WTC11 (cell line): ENCODE measurements around the gene LTBP2.

Experiments used
- ATF1 ChIP-seq: sonication (generic); formaldehyde crosslinking; IDR thresholded peaks from 2 replicates; pipeline ENCODE4 v1.8.1; 2023; ENCODE audit warnings: mild to moderate bottlenecking, moderate library complexity, missing genetic modification reagents
- CREM ChIP-seq: sonication (generic); formaldehyde crosslinking; IDR thresholded peaks from 2 replicates; pipeline ENCODE4 v1.8.1; 2022; ENCODE audit warnings: mild to moderate bottlenecking, missing genetic modification reagents, moderate library complexity
- NFYB ChIP-seq: sonication (generic); formaldehyde crosslinking; conservative IDR thresholded peaks from 2 replicates; pipeline ENCODE4 v1.8.0; 2022; ENCODE audit warnings: low read depth, missing genetic modification reagents
- TEAD4 ChIP-seq: sonication (generic); formaldehyde crosslinking; IDR thresholded peaks from 2 replicates; pipeline ENCODE4 v1.8.0; 2022; ENCODE audit warnings: mild to moderate bottlenecking, missing genetic modification reagents
- TF ChIP-seq, protein P1 (sequence below): sonication (generic); formaldehyde crosslinking; IDR thresholded peaks from 2 replicates; pipeline ENCODE4 v1.8.0; 2022; ENCODE audit warnings: mild to moderate bottlenecking, missing genetic modification reagents
- TF ChIP-seq, protein P2 (sequence below): fragments of 200-600 bp; IDR thresholded peaks from 2 replicates; pipeline ENCODE4 v1.8.0; 2022; ENCODE audit warnings: antibody characterized with exemption
- TF ChIP-seq, protein P3 (sequence below): sonication (generic); formaldehyde crosslinking; IDR thresholded peaks from 2 replicates; pipeline ENCODE4 v1.8.1; 2023; ENCODE audit warnings: mild to moderate bottlenecking, missing genetic modification reagents, moderate library complexity
- TF ChIP-seq, protein P4 (sequence below): sonication (generic); formaldehyde crosslinking; IDR thresholded peaks from 2 replicates; pipeline ENCODE4 v1.8.1; 2023; ENCODE audit warnings: mild to moderate bottlenecking, missing genetic modification reagents
- TF ChIP-seq, protein P5 (sequence below): sonication (generic); formaldehyde crosslinking; IDR thresholded peaks from 2 replicates; pipeline ENCODE4 v1.8.1; 2023; ENCODE audit warnings: mild to moderate bottlenecking, missing genetic modification reagents, borderline replicate concordance

DNA sequence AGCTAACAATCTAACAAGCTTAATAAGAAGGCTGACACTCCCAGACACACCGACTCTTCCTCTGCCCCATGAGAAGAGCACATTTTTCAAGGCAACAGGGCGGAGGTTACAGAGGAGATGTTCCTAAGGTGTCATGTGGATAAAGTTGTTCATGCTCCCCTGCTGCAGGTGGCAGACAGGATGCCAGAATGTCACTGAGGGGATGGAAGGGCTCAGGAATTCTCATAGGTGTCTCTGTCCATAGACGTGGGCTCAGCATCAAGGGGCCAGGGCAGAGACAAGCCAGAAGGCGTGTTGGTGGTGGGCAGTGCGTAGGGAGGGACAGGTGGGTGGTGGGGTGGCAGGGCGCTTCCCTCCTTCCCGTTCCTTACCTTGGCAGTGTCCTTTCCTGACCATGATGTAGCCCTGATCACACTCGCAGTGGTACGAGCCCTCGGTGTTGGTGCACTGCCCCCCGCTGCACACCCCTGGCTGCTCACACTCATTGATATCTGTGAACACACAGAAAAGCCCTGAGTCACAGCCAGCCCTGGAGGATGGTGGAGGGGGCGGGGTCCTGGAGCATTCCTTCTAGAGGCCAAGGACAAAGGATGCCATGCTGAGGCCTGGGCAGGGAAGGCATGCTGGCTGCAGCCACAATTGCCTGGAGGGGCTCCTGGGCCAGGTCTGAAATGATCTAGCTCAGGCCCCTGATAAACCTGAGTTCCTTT, 95.4 kb downstream of the LTBP2 start:
- TF ChIP-seq, protein P1, sequence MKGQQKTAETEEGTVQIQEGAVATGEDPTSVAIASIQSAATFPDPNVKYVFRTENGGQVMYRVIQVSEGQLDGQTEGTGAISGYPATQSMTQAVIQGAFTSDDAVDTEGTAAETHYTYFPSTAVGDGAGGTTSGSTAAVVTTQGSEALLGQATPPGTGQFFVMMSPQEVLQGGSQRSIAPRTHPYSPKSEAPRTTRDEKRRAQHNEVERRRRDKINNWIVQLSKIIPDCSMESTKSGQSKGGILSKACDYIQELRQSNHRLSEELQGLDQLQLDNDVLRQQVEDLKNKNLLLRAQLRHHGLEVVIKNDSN (CRISPR knock-in tag): no peak
- TF ChIP-seq, protein P2, sequence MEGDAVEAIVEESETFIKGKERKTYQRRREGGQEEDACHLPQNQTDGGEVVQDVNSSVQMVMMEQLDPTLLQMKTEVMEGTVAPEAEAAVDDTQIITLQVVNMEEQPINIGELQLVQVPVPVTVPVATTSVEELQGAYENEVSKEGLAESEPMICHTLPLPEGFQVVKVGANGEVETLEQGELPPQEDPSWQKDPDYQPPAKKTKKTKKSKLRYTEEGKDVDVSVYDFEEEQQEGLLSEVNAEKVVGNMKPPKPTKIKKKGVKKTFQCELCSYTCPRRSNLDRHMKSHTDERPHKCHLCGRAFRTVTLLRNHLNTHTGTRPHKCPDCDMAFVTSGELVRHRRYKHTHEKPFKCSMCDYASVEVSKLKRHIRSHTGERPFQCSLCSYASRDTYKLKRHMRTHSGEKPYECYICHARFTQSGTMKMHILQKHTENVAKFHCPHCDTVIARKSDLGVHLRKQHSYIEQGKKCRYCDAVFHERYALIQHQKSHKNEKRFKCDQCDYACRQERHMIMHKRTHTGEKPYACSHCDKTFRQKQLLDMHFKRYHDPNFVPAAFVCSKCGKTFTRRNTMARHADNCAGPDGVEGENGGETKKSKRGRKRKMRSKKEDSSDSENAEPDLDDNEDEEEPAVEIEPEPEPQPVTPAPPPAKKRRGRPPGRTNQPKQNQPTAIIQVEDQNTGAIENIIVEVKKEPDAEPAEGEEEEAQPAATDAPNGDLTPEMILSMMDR: no peak
- TF ChIP-seq, protein P3, sequence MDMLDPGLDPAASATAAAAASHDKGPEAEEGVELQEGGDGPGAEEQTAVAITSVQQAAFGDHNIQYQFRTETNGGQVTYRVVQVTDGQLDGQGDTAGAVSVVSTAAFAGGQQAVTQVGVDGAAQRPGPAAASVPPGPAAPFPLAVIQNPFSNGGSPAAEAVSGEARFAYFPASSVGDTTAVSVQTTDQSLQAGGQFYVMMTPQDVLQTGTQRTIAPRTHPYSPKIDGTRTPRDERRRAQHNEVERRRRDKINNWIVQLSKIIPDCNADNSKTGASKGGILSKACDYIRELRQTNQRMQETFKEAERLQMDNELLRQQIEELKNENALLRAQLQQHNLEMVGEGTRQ (CRISPR knock-in tag): no peak
- TF ChIP-seq CREM (CRISPR knock-in tag) (no peak), TEAD4 (CRISPR knock-in tag) (no peak), ATF1 (no peak), NFYB (CRISPR knock-in tag) (no peak)
- TF ChIP-seq, protein P4, sequence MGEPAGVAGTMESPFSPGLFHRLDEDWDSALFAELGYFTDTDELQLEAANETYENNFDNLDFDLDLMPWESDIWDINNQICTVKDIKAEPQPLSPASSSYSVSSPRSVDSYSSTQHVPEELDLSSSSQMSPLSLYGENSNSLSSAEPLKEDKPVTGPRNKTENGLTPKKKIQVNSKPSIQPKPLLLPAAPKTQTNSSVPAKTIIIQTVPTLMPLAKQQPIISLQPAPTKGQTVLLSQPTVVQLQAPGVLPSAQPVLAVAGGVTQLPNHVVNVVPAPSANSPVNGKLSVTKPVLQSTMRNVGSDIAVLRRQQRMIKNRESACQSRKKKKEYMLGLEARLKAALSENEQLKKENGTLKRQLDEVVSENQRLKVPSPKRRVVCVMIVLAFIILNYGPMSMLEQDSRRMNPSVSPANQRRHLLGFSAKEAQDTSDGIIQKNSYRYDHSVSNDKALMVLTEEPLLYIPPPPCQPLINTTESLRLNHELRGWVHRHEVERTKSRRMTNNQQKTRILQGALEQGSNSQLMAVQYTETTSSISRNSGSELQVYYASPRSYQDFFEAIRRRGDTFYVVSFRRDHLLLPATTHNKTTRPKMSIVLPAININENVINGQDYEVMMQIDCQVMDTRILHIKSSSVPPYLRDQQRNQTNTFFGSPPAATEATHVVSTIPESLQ (CRISPR knock-in tag): no peak
- TF ChIP-seq, protein P5, sequence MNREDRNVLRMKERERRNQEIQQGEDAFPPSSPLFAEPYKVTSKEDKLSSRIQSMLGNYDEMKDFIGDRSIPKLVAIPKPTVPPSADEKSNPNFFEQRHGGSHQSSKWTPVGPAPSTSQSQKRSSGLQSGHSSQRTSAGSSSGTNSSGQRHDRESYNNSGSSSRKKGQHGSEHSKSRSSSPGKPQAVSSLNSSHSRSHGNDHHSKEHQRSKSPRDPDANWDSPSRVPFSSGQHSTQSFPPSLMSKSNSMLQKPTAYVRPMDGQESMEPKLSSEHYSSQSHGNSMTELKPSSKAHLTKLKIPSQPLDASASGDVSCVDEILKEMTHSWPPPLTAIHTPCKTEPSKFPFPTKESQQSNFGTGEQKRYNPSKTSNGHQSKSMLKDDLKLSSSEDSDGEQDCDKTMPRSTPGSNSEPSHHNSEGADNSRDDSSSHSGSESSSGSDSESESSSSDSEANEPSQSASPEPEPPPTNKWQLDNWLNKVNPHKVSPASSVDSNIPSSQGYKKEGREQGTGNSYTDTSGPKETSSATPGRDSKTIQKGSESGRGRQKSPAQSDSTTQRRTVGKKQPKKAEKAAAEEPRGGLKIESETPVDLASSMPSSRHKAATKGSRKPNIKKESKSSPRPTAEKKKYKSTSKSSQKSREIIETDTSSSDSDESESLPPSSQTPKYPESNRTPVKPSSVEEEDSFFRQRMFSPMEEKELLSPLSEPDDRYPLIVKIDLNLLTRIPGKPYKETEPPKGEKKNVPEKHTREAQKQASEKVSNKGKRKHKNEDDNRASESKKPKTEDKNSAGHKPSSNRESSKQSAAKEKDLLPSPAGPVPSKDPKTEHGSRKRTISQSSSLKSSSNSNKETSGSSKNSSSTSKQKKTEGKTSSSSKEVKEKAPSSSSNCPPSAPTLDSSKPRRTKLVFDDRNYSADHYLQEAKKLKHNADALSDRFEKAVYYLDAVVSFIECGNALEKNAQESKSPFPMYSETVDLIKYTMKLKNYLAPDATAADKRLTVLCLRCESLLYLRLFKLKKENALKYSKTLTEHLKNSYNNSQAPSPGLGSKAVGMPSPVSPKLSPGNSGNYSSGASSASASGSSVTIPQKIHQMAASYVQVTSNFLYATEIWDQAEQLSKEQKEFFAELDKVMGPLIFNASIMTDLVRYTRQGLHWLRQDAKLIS (CRISPR knock-in tag): no peak
